AG09309 (cell line): Measurements from ENCODE around the gene SPIRE1.
"Not testable (repeated sequence)": the region's sequence is repeated elsewhere in the genome, so short reads cannot be mapped to it uniquely, and the experiment has no call there.

ENCODE experiments used
- DNase-seq: peaks from one replicate; pipeline ENCODE4 v3.0.0-alpha.2; 2010; ENCODE audit warnings: low read depth
- H3K4me3 ChIP-seq: 2 replicates; pipeline ENCODE4 v1.5.1; 2011; ENCODE audit warnings: mild to moderate bottlenecking, low read depth, low read length, moderate library complexity; ENCODE audit not compliant: control insufficient read depth
- CTCF ChIP-seq: IDR thresholded peaks from 2 replicates; pipeline ENCODE4 v1.5.1; 2011; ENCODE audit warnings: mild to moderate bottlenecking, low read depth, low read length, inconsistent platforms; ENCODE audit not compliant: insufficient read depth, control insufficient read depth; ENCODE audit errors: missing control alignments

SPIRE1 gene

DNA sequence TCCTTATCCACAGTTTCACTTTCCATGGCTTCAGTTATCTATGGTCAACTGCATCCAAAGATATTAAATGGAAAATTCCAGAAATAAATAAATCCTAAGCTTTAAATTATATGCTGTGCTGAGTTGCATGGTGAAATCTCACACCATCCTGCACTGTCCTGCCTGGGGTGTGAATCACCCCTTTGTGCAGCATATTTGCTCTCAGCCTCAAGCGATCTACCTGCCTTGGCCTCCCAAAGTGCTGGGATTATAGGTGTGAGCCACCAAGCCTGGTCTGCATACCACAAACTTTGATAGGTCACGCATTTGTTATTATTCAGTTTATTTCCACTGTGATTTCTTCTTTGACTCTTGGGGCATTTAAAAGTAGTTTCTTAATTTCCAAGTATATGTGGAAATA lies 117.2 kb downstream of the SPIRE1 start:
- no peak overlapping the region for H3K4me3 ChIP-seq
- no peak for TF ChIP-seq CTCF
- DNase-seq, result no peak

GRCh38 chr18:12539158-12539557 lies 118.7 kb downstream of the SPIRE1 start:
- not testable (repeated sequence) for DNase-seq, H3K4me3 ChIP-seq

GRCh38 chr18:12534820-12535219 lies 123.1 kb downstream of the SPIRE1 start:
- no peak overlapping the region for H3K4me3 ChIP-seq
- no peak for DNase-seq
- TF ChIP-seq CTCF, result no peak

- no peak for TF ChIP-seq CTCF
- no peak overlapping the region for H3K4me3 ChIP-seq
- DNase-seq, result no peak
These were observed 125.2 kb downstream of the SPIRE1 start for GRCh38 chr18:12532661-12533060.

DNA sequence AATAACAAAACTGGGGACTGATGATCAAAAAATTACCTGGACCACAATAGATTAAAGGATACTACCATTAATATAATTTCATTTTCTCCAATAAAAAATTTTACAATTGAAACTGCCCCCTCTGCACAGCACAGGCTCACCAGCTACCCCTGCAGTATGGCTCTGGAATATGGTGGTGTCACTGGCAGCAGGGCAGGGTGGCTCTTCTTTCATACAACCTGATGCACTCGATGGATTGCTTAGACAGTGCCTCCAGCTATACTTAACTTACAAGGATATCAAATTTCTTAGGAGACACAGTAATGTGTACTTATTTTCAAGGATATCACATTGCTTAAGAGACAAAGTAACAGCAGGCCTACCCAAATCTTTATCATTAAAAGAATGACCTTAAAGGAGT lies 126.2 kb downstream of the SPIRE1 start:
- no peak overlapping the region for H3K4me3 ChIP-seq
- no peak for DNase-seq
- no peak for TF ChIP-seq CTCF

DNA sequence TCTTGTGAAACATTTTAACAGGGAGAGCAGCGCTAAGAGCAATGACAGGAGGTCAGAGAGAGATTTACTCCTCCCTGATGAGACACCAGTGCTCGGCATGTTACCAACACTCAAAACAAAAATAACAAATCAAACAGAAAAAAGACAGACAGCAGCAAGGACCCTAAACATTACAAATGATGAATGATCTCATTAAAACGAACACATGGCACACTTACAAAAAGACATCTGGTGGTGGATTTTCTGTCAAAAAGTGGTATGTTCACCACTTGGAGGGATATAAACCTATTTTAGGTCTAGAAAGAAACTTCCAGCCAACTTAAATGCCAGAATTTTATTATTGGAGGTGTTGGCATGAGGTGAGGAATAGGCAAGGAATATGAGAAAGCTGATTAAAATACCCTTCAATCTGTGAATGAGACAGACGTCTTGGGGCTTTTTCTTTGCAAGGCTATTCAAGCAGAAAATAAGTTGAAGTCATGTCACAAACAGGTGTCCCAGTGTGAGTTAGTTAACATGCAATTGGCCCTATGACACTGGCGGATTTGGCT lies 137.4 kb downstream of the SPIRE1 start:
- H3K4me3 ChIP-seq, result no peak overlapping the region
- TF ChIP-seq CTCF, result no peak
- no peak for DNase-seq

GRCh38 chr18:12518832-12519531 lies 138.9 kb downstream of the SPIRE1 start:
- no peak for TF ChIP-seq CTCF
- no peak for DNase-seq
- H3K4me3 ChIP-seq, result no peak overlapping the region
